ENCODE results near the gene CPLX3. TPM values are rescaled to one million over a fixed set of nuclear protein-coding genes. Genes with fewer than 3 reads are reported as not detected.

The CPLX3 gene
- total RNA-seq, 1 donor from 2014 or later = not detected

DNA sequence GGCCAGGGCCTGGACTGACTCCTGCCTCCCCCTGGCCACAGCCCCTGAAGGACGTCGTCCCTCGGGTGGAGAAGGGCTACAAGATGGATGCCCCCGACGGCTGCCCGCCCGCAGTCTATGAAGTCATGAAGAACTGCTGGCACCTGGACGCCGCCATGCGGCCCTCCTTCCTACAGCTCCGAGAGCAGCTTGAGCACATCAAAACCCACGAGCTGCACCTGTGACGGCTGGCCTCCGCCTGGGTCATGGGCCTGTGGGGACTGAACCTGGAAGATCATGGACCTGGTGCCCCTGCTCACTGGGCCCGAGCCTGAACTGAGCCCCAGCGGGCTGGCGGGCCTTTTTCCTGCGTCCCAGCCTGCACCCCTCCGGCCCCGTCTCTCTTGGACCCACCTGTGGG lies 24.1 kb upstream of the CPLX3 start:
- no peak for DNase-seq (ENCODE audit: low read depth in 2 of 2)

DNA sequence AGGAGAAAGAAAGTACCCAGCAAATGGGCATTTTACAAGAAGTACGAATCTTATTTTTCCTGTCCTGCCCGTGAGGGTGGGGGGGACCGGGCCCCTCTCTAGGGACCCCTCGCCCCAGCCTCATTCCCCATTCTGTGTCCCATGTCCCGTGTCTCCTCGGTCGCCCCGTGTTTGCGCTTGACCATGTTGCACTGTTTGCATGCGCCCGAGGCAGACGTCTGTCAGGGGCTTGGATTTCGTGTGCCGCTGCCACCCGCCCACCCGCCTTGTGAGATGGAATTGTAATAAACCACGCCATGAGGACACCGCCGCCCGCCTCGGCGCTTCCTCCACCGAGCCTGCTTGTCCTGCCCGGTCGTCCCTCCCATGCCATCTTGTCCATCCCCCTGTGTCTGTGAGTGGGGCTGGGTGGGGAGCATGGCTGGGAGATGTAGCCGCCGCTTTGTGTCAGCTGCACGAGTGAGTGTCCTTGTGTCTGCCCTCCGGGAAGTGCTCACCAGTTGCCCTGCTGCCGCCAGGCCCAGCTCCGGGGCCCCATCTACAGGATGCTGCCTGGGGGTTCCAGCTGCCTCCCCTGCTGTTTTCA lies 23.5 kb upstream of the CPLX3 start:
- no peak for DNase-seq (ENCODE audit: low read depth in 2 of 2)

DNA sequence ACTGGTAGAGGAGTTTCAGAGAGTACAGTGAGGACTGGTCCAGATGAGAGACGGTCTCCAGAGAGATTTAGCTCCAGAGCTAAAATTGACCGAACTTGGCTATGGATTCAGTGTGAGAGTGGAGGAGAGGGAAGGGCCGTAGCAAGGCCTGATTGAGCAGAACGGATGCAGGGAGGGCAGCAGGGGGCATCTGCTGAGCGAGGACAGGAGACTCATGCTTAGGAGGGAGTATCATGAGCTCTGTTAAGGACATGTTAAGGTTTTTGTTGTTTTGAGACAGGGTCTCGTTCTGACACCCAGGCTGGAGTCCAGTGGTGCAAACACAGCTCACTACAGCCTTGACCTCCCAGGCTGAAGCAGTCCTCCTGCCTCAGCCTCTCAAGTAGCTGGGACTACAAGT lies 21.5 kb upstream of the CPLX3 start:
- DNase-seq (ENCODE audit: low read depth in 2 of 2) = no peak

DNA sequence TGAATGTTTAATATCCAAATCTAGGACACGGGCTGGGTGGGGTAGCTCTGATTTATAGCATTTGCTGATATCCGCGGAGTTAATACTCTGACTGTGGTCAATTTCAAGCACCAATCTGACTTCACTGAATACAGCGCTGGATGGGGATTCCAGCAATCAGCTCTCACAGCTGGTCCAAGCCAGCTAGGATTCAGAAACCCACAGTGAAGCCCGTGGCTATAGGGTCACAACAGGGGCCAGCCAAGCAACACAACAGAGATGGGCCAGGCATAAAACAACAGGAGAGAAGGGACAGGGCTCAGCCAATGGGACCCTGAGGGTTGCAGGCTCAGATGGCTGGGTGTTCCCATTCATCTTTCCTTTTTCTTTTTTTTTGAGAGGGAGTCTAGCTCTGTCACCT lies 19.1 kb upstream of the CPLX3 start:
- peak in 1 of 2 donors; percentile 55 for DNase-seq (ENCODE audit: low read depth in 2 of 2)

DNA sequence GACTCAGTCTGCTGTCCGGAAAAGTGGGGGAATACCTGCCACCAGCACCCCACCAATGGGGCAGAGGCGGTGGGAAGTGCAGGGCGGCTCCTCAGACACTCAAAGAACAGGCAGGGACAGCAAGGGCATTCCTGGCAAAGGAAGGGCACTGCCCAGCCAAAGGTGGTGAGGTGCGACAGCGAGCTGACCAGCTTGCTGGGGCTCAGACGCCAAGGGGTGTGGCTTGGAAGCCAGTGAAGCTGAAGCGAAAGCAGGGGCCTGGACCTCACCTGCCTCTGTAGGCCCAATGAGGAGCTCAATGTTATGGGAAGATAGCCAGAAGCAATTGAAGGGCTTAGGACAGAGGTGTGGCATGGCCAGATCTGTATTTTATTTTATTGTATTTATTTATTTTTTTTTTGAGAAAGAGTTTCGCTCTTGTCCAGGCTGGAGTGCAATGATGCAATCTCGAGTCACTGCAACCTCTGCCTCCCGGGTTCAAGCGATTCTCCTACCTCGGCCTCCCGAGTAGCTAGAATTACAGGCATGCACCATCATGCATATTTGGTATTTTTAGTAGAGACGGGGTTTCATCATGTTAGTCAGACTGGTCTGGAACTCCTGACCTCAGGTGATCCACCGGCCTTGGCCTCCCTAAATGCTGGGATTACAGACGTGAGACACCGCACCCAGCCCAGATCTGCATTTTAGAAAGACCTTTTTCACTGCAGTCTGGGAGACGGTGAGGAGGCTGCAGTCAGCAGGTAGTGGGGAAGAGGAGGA lies 18.2 kb upstream of the CPLX3 start:
- no peak for DNase-seq (ENCODE audit: low read depth in 2 of 2)

DNA sequence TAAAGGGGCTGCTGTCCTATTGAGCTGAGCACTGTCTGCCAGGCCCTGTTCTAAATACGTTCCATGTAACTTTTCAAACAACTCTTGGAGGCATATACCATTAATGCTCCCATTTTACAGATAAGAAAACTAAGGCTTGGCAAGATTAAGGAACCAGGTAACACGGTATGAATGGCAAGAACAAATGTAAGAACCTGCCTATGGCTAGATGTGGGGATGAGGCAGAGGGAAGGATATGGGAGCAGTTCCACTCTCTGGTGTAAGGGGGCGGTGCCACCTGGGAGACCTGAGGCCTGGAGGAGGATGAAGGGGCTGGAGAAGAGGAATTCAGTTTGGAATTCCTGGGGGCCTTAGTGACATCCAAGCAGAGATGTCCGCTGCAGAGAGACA lies 17.6 kb upstream of the CPLX3 start:
- DNase-seq (ENCODE audit: low read depth in 2 of 2) = no peak

DNA sequence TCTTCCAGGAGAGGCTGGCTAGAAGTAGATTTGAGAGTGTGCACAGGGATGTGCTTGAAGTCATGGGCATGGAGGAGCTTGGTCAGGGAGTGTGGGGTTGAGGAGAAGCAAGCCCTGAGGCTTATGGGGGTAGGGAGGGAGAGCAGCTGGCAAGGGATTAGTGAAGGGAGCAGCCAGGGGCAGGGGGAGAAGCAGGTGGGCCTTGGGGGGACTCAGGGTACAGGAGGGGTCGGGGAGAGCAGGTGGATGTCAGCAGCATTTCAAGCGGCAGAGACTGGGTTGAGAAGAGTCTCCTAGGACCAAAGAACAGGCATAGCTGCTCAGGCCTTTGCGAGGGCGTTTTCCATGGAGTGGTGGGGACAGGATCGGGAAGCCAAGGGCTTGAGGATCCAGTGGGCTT lies 17.2 kb upstream of the CPLX3 start:
- no peak for DNase-seq (ENCODE audit: low read depth in 2 of 2)

DNA sequence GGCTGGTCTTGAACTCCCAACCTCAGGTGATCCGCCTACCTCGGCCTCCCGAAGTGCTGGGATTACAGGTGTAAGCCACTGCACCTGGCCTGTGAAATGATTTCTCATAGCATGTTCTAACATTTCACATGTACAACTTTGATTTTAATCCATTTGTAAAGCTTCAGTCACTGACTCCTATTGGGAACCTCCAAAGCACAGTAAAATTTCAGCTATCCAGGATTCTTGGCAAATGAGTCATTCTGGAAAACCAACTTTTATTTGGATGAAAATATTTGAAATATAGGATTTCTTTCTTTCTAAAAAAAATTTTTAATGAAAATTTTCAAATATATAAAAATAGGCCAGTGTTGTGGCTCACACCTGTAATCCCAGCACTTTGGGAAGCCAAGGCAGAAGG lies 16.5 kb upstream of the CPLX3 start:
- no peak for DNase-seq (ENCODE audit: low read depth in 2 of 2)

DNA sequence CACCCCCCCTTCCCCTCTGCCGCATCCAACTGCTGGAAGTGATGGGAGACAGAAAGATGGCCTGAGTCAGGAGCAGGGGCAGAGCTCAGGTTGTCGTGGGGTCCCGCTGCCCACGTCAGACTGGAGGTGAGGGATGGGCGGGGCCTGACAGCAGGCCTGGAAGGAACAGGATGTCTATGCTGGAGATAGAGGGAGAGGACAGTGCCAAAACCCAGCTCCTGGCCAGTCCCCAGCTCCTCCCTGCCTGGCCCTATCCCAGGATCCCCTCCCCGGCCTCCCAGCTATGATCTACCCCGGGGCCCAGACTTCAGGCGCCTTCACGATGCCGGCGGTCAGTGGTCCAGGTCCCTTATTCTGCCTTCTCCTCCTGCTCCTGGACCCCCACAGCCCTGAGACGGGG lies 13.9 kb upstream of the CPLX3 start, which contains the start of gene LMAN1L:
Gene LMAN1L, plus strand, starts transcription at position 303 of the 400 bp plus-strand sequence. Its CDS starts 20 bp downstream, at position 323.
- DNase-seq (ENCODE audit: low read depth in 2 of 2) = no peak

DNA sequence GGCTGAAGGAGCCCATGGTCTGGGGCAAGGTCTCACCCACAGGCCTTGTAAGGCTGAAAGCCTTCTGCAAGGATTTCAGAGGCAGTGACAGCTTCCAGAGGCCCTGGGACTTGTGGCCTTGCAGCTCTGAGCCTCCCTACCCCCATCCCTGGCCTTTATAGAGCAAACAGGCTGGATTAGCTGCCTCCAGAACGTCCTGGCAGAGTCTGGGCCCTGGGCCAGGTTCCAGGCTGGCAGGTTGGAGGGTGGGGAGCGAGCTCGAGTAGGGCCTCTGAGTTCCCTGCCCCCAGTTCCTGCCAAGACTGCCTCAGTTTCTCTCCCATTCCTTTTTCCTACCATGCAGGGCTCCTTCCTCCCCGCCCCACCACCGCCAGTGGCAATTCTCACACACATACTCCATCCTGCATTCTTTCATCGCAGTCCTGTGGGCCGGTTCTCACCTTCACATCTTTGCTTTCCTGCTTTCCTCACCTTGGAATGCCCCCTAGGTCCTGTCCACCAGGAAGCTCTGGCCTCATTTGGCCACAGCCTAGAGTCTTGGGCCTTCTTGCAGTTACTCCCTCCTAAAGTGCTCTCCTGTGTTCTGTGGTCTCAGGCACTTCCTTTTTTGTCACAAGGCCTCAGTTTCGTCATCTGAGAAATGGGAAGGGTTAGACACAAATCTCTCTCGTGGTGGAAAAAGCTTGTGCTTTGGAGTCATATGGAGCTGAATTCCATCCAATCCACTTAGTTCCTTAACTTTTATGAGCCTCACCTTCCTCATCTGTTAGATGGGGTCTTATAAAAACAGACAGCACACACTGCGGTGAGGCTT lies 11.1 kb upstream of the CPLX3 start:
- DNase-seq (ENCODE audit: low read depth in 2 of 2) = no peak

DNA sequence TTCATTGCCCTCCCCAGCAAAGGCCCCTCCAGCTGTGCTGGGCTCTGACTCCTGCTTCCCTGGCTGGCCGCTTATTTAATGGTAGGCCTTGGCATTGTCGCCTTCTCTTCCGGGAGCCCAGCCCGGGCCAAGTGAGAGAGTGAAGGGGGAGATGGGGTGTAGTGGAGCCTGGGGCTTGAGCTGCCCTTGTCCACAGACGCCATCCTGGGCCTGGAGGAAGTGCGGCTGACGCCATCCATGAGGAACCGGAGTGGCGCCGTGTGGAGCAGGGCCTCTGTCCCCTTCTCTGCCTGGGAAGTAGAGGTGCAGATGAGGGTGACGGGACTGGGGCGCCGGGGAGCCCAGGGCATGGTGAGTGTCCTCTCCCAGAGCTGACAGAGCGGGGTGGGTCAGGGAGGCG lies 10.5 kb upstream of the CPLX3 start:
- DNase-seq (ENCODE audit: low read depth in 2 of 2) = no peak

DNA sequence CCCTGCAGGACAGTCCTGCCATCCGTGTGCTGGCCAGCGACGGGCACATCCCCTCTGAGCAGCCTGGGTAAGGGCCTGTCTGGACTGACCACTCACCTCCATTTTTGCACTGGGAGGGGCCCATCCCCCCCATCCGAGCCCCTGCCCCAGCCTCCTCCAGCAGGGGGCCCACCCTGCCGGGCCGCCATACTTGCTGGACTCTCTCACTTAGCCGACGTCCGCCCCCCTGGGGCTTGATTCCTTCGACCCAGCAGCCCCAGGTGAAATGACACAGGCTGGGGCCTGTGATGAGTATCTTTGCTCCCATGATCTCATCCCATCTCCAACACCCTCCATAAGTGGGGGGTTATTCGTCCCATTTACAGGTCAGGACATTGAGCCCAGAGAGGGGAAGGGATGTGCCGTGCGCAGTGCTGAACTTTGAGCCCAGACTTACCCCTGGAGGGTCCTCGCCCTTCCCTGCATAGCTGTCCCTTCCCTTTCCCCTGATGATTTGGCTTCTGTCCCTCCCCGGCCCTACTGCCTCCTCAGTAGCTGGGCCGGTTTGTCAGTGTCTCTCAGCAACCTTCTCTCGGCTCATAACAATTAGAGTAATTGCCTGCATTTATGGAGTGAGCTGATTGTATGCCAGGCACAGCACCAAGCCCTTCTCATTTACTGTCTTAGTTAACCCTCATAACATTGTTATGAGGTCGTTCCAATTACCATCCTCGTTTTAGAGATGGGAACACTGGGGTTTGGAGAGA lies 9.6 kb upstream of the CPLX3 start:
- DNase-seq (ENCODE audit: low read depth in 2 of 2) = no peak

DNA sequence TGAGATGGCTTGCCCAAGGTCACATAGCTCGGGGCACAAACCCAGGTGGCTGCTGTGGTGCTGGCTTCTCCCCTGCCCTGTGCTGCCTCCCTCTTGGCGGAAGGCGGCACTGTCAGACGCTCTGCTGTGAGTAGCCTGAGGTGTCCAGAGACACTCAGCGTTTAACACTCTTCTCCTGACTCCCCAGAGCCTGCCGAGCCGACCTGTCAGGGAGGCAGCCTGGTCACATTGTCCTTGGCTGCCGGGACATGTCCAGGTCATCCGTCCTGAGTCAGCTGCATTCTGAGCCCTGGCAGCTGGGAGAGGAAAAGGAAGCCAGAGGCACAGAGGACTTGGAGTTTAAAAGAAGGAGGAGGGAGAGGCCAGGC lies 9.1 kb upstream of the CPLX3 start:
- peak; percentile 45 to 58 for DNase-seq (ENCODE audit: low read depth in 2 of 2)

DNA sequence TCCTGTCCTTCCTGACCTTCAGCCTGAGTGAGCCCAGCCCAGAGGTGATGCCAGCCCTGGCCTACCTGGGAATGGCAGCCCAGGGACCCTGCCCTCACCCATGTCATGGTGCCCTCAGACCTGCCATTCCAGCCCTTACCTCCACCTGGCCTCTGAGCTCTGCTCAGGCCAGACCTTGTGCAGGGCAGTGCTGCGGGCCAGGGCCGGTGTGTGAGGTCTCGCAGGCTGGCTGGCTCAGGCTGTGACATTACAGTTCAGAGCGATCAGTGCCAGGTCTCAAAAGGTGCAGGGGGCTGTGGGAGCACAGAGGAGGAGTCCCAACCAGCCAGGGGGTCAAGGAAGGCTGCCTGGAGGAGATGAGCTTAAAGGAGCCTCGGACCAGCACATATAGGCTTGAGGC lies 6.4 kb upstream of the CPLX3 start:
- DNase-seq (ENCODE audit: low read depth in 2 of 2) = no peak

DNA sequence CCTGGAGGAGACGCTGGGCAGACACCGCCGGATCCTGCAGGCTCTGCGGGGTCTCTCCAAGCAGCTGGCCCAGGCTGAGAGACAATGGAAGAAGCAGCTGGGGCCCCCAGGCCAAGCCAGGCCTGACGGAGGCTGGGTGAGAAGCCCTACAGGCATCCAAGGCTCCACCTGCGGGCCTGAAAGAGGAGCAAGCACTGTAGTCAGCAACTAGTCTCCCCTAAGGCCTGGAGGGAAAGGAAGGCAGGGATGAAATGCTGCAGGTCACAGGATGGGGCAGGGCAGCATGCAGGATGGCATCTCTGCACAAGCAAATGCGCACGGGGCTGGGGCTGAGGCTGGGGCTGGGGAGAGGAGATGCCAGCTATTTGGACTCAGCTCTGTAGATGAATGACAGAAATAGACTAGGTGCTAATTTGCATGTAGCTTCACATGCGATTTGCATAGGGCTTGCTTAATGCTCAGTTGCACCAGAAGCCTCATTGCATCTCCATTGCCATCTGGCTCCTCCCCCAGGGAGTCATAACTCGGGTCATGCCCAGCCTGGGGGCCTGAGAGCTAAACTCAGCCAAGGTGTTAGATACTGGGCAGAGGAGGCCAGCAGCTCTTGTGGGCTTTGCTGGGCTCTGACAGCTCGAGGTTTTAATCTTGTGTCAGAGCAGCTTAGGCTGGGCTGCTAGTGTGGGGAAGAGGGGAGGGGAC lies 5.2 kb upstream of the CPLX3 start:
- no peak for DNase-seq (ENCODE audit: low read depth in 2 of 2)

DNA sequence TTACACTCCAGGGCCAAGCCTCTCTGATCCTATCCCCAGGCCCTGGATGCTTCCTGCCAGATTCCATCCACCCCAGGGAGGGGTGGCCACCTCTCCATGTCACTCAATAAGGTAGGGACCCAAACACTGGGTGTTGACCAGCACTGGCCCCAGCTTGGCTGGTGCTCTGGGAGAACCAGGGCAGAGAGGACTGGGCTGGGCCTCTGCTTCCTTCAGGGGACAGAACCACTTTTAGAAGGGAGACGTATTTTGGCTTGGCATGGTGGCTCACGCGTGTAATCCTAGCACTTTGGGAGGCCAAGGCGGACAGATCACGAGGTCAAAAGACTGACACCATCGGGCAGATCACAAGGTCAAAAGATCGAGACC lies 4.7 kb upstream of the CPLX3 start:
- no peak for DNase-seq (ENCODE audit: low read depth in 2 of 2)

DNA sequence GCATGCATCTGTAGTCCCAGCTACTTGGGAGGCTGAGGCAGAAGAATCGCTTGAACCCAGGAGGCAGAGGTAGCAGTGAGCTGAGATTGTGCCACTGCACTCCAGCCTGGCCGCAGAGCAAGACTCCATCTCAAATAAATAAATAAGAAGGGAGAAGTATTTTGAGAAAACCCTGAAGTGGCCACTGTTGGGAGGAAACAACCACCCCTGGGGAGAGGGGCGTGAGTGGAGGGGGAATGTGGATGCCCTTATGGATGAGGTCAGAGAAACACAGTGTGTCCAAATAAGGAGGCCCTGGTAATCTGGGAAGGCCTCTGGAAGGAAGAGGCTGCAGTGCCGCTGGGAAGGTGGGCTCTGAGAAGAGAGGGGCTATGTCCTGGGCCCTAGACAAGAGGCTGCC lies 4.2 kb upstream of the CPLX3 start:
- no peak for DNase-seq (ENCODE audit: low read depth in 2 of 2)

DNA sequence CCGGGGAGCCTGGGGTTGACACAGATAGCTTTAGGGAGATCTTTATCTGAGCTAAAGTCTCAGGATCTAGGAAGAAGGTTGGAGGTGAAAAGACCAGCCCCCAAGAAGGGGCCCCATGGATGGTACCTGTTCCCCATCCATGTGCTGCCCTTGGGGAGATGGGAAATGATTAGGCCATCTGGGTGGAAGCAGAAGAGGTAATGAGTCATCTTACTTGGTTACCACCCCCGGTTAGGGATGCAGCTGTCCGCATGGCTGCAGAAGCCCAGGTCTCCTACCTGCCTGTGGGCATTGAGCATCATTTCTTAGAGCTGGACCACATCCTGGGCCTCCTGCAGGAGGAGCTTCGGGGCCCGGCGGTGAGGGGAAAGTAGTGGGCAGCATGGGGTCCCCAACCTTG lies 3.1 kb upstream of the CPLX3 start:
- no peak for DNase-seq (ENCODE audit: low read depth in 2 of 2)

DNA sequence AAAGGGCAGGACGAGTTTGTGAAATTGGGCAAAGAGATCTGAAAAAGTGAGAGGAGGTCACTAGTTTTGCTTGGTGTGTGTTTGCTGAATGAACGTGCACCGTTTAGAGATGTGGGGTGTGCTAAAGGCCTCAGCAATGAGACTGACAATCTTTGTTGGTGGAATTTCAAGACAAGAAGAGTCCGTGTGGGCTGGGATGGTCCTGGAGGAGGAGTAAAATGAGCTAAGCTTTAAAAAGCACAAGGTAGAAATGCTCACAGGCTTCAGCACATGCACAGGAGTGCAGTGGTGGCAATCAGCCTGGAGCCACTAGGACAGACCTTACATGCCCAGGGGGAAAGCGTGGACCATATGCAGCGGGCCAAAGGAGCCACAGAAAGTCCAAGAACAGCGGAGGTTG lies 1.5 kb upstream of the CPLX3 start:
- DNase-seq (ENCODE audit: low read depth in 2 of 2) = no peak

DNA sequence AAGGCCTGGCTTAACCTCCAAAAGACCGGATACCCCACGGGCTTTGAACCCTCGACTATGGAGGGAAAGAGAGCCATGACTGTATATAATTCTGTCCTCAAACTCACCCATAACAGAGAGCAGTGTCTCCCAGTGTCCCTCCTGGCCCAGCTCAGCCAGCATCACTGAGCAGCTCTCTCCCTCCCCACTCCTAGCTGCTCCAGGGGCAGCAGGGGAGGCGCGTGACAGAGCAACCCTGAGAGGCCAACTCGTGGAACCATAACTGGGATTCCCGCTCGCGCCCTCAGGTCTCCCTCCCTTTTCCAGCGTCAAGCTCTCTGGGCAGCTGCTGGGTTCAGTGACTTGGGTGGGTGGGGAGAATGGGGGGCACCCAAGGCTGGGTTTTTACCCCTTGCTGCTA lies 561 bp upstream of the CPLX3 start:
- DNase-seq (ENCODE audit: low read depth in 2 of 2) = no peak

DNA sequence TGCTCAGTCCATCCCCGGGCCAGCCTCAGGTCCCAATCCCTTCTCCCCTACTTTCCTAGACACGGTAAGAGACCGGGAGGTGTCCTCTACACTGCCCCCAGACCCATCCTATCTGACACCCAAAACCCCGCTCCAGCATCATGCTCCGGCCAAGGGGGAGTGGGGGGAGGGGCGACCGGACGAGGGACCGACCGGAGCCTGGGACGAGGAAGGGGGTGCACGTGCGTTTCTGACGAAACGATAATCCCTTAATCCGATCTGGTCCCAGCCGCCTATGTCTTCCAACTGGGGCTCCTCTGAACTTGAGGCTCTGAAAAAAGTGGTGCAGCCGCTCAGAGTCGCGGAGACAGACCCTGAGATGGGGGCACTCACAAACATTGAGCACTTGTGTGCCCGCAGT lies 494 bp downstream of the CPLX3 start:
- DNase-seq (ENCODE audit: low read depth in 2 of 2) = no peak
